Measurements from ENCODE around the gene LSS.

- no peak for TF ChIP-seq EZH2phosphoT487 (IDR thresholded peaks at IDR 0.05; ENCODE audit: borderline replicate concordance, low read length)
- no peak for TF ChIP-seq EZH2 (IDR thresholded peaks at IDR 0.05; ENCODE audit: low read length, unreplicated experiment)
These were observed 48.9 kb downstream of the LSS start for GRCh38 chr21:46179708-46180078.
